HG02884 (cell line): ENCODE measurements around the gene AFF1.
A peak's percentile ranks its signal among the peaks of the same experiment; 100 is the strongest.
"Not testable (repeated sequence)": the region's sequence is repeated elsewhere in the genome, so short reads cannot be mapped to it uniquely, and the experiment has no call there.

ENCODE experiments used
- ATAC-seq: cut with Tn5 transposase; IDR thresholded peaks from one replicate; pipeline ENCODE4 v1.9.1; 2021; ENCODE audit warnings: mild to moderate bottlenecking, moderate library complexity; ENCODE audit not compliant: unreplicated experiment

The AFF1 gene

DNA sequence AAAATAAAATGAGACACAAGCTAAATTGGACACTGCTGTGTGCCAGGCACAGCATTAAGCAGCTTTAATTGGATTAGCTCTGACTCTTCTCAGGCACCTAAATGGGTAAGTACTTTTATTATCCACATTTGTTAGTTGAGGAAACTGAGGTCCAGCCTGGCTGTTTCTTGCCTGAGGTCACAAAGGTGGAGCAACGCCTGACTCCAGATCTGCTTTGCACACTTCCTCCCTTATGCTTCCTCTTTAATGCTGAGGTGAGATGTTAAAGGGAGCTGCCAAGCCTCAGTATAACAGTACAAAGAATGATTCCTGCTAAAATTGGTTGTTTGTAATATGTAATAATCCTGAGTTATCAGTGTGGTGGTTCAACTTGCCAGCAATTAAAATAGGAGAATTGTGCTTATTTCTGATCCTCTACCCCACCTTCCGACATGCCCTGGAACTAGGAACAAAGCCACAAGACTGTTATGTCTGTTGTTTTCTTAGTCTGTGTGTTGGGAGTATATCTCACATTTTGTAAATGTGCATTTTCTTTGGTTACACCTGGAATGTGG is 74.4 kb downstream of the AFF1 start:
- ATAC-seq = no peak

GRCh38 chr4:87010192-87010591 is 75.4 kb downstream of the AFF1 start:
- no peak for ATAC-seq

GRCh38 chr4:87011340-87012034 is 76.7 kb downstream of the AFF1 start:
- no peak for ATAC-seq

DNA sequence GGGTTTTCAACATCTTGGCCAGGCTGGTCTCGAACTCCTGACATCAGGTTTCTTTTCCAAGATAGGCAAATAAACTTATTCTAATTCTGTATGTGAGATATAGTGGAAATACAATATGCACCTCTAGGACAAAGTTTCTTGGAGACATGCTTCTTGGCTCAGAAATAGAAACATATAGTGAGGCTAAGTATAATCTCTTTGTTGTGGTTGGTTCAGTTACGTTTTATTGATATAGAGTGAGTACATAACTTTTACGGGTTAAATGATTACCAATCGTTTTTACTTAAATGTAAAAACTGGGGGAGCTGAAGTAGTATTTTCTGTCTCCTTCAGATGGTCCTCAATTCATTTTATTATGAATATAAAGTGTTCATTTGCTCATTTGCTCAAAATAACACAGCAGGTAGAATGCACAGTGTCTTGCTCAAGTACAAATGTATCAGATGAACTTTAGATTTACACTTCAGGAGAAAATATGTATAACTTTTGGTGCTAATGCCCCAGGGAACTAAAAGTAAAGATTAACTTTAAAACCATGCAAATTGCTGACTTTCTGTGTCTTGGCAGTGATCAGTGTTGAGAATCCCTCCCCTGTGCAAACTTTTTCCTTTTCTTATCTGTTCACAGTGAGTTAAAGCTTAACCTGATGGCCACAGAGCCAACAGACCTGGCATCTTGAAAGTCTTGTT is 77.6 kb downstream of the AFF1 start:
- peak; percentile 34 for ATAC-seq

GRCh38 chr4:87012954-87013308 is 78.1 kb downstream of the AFF1 start:
- ATAC-seq = not testable (repeated sequence)

DNA sequence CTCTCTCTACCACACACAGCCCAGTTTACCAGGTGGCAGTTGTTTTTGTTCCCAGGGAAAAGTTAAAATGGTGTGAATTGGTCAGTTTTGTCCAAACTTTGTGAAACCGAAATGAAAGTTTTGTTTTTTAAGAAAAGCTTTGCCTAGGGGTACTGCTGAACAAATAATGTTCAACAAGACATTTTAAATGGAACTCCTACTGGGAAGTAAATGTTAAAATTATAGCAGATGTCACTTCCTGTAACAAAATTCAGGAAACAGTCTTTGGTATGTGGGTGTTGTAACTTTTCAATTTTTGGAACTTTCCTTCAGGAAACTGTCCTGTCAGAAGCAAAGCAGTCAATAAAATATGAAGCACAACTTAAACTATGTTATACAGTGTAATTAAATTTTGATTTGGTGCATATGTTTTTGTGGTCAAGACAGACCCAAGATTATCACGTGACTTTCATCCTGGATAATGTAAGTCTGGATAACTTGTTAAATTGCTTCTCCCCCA is 79.5 kb downstream of the AFF1 start:
- ATAC-seq = no peak

DNA sequence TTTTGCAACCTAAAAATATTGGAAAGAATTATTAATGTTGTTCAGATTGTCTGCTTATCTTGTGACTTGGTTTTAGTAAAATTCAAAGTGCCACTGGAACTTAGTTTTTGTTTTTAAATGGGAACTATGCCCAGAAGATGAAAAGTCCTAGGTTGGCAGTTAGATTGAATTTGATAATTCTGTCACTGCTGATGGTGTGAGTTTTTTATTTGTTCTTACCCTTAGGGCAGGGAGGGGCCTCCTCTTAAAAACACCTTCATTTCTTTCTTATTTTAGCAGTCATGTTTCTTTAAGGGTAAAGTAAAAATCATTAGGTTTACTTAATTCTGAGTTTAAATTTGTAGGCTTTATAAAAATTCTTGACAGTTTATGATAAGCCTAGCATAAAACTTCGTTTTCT is 80.6 kb downstream of the AFF1 start:
- ATAC-seq = no peak

- ATAC-seq = no peak
Measured at GRCh38 chr4:87017580-87018342, 83.0 kb downstream of the AFF1 start.

DNA sequence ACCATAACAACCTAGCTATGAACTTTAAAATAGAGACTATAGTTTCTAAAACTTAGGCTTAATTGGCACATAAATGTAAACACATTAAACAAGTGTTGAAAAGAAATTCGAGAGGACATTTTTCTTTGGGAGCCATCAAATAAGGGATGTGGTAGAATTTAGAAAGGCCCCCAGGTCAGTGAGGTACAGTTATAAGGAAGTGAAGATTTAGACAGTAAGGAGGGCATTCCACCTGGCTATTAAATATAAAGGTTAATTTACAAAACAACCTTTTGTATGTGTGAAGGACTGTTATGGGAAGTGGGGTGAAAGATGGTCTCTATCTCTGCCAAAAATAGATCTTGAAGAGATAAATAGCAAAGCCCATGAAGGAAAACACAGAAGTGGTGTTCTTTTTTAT is 83.9 kb downstream of the AFF1 start:
- no peak for ATAC-seq

DNA sequence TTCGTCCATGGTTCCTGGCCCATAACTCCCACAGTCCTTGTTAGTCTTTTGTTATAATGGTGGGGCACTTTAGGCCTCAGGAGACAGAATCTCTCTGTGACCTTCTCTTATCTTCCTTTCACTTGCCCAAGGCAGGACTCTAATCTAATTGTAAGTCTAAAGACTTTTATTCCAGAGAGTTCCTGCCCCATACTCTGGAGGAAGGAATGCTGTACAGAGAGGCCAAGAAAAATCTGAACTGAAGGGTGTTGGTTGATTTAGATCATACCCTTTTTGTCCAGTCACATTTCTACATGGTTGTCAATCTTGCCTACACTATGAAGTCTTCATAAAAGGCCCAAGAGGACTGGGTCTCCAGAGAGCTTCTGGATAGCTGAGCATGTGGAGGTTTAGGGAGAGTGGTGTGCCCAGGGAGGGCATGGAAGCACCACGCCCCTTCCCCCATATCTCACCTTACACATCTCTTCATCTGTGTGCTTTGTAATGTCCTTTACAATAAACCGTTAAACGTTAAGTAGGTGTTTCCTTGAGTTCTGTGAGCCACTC is 84.5 kb downstream of the AFF1 start:
- no peak for ATAC-seq

- ATAC-seq = no peak
Measured at GRCh38 chr4:87019898-87020297, 85.1 kb downstream of the AFF1 start.

DNA sequence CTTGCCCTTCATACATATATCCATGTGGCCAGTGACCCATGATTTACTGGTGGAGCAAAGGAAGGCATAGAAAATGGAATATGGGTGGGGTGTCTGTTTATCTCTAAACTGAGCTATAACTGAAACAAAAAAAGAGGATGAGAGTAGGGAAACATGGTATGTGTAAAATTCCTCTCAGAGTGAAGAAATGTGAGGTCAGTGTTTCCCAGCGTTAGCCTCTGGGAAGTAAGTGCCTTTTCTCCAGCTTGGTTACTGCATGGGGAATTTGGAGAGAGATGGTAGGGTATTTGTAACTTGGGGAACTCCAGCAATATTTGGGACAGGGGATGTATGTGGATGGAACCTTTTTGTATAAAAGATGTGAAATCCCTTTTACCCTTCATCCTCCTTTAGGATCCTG is 89.4 kb downstream of the AFF1 start:
- no peak for ATAC-seq

DNA sequence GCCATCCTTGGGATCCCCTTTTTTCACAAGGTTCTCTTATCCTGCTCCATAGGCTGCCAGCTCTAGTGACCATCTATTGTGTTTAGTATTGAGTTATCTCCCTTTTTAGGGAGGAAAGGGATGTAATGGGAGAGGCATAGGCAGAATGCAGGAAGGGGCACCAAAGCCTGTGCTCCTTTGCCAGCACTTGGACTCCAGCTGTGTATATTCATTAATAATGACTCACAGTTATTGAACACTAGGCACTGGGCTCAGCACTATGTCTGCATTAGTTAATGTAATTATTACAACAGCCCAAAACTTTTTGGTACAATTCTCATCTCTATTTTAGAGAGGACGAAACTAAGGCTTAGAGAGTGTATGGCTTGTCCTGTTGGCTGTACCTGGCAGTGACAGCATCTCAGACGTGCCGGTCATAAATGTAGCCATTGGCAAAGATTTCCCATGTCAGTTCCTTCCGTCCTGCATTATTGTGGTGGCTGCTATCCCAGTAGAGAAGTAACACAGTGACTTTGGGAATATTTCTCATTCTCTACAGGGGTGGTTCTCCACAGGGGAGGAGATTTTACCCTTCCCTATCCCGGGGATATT is 90.3 kb downstream of the AFF1 start:
- no peak for ATAC-seq

DNA sequence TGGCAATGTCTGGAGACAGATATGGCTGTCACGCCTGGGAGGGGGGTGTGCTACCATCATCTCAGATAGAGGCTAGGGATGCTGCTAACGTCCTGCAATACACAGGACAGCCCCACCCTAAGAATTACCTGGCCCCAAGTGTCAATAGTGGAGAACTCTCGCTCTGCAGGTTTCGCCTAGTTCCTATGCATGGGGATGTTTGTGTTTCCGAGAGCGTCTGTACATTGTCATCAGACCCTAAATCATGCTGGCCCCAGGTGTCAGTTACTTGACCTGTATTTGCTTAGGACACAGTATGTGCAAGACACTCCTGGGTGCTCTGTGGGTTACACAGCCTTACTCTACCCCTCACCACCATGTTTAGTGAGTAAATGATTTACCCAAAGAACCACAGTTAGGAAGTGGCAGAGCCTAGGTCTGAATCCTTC is 90.8 kb downstream of the AFF1 start:
- ATAC-seq = no peak

GRCh38 chr4:87026800-87027495 is 92.1 kb downstream of the AFF1 start:
- ATAC-seq = peak; percentile 91

DNA sequence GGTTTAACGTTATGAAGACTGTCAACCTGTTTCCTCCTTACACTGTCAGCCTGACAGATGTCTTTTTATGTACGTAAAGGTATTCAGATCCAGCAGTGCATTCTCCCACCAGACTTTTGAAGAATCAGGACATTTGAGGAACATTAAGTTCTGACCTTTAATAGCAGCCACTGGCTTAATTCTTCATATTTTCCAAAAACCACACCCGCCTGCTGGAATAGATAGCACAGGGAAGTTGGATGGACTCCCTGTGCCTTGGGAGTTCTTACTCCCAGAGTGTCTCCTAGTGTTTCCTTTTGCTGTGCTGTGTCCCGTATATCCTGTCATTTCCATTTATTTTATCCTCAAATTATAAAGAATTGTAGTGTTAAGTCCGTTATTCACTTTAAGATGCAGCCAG is 94.5 kb downstream of the AFF1 start:
- ATAC-seq = no peak

GRCh38 chr4:87030124-87030523 is 95.3 kb downstream of the AFF1 start:
- ATAC-seq = no peak

DNA sequence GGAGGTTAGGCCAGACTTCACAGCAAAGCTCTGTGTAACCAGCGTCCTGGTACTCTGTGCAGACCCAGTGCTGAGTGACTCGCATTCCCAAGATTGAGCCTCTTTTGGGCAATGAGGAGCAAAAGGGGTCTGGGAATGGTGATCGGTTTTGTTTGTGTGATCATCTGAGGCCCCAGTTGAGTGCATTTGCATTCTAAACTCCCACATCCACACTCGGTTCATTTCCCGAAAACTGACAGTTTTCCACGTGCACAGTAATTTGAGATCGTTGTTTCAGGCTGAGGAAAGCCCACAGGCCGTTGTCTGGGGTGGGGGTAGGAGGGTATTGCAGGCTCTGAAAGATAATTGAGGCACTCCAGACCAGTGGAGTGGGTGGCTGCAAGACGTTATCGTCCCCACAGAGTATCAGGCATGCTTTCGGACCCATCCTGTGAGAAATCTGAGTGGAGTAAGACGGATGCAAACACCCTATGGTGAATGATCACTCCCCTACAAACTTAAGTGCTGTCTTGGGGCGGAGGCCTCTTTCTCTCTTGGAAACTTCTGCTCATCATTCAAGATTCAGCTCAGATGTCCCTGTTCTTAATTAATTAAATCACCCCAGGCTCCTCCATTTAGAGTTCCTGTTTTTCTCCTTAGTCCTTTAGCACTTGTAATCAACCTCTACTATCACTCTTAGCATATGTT is 96.1 kb downstream of the AFF1 start:
- ATAC-seq = no peak

- no peak for ATAC-seq
Measured at GRCh38 chr4:87031920-87032319, 97.1 kb downstream of the AFF1 start.
